ENCODE measurements around the gene LRFN5.
"Not testable (repeated sequence)": the region's sequence is repeated elsewhere in the genome, so short reads cannot be mapped to it uniquely, and the experiment has no call there.

LRFN5 gene

DNA sequence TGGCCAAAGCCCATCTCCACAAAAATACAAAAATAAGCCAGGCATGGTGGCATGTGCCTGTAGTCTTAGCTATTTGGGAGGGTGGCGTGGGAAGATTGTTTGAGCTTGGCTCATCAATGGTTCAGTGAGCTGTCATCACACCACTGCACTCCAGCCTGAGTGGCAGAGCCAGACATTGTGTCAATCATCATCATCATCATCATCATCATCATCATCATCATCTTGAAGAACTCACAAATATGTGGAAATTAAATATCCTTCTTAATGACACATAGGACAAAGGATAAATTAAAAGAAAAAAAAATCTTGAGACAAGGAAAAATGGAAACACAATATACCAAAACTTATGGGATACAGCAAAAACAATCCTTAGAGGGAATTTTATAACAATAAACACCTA is 132.5 kb downstream of the LRFN5 start:
- TF ChIP-seq CTCF (conservative IDR thresholded peaks at IDR 0.05; ENCODE audit: low read depth, low read length), result no peak
- Histone ChIP-seq H3K4me3 (IDR thresholded peaks at IDR 0.05; ENCODE audit: insufficient read depth, low read depth, low read length) (no peak overlapping the region), H3K79me2 (ENCODE audit: insufficient read depth, low read depth) (no peaks in the 10 kb centered on the region), H3K9ac (no peak overlapping the region), H3K27ac (no peak overlapping the region), H2AFZ (ENCODE audit: low read depth) (no peak overlapping the region), H3K4me2 (no peak overlapping the region), H3K4me1 (ENCODE audit: low read depth, poor library complexity, severe bottlenecking) (no peaks in the 10 kb centered on the region), H3K36me3 (ENCODE audit: insufficient read depth) (no peaks in the 10 kb centered on the region), H3K27me3 (ENCODE audit: insufficient read depth, low read depth) (no peaks in the 10 kb centered on the region), H4K20me1 (ENCODE audit: insufficient read depth) (no peaks in the 10 kb centered on the region)

- Histone ChIP-seq H3K79me2 (ENCODE audit: insufficient read depth, low read depth) (no peaks in the 10 kb centered on the region), H3K27ac (no peak overlapping the region), H3K4me2 (no peak overlapping the region), H3K36me3 (ENCODE audit: insufficient read depth) (no peaks in the 10 kb centered on the region), H2AFZ (ENCODE audit: low read depth) (no peak overlapping the region), H4K20me1 (ENCODE audit: insufficient read depth) (no peaks in the 10 kb centered on the region), H3K4me1 (ENCODE audit: low read depth, poor library complexity, severe bottlenecking) (no peaks in the 10 kb centered on the region), H3K9ac (no peak overlapping the region), H3K27me3 (ENCODE audit: insufficient read depth, low read depth) (no peaks in the 10 kb centered on the region), H3K4me3 (IDR thresholded peaks at IDR 0.05; ENCODE audit: insufficient read depth, low read depth, low read length) (no peak overlapping the region)
- no peak for TF ChIP-seq CTCF (conservative IDR thresholded peaks at IDR 0.05; ENCODE audit: low read depth, low read length)
Measured at GRCh38 chr14:41743140-41743539, 136.5 kb downstream of the LRFN5 start.

DNA sequence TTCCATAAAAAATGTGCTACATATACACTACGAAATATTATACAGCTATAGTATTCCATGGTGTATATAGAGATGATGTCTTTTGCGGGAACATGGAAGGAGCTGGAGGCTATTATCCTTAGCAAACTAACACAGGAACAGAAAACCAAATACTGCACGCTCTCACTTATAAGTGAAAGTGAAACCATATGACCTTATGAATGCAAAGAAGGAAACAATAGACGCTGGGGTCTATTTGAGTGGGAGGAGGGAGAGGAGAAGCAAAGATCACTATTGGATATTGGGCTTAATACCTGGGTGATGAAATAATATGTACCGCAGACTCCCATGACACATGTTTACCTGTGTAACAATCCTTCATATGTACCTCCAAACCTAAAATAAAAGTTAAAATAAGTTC is 142.8 kb downstream of the LRFN5 start:
- Histone ChIP-seq H3K79me2 (ENCODE audit: insufficient read depth, low read depth) (no peaks in the 10 kb centered on the region), H4K20me1 (ENCODE audit: insufficient read depth) (no peaks in the 10 kb centered on the region), H3K4me2 (no peak overlapping the region), H3K9ac (no peak overlapping the region), H2AFZ (ENCODE audit: low read depth) (peak overlapping the region; percentile 16; the same call in 1 of the 2 replicates), H3K27ac (no peak overlapping the region), H3K36me3 (ENCODE audit: insufficient read depth) (no peaks in the 10 kb centered on the region), H3K4me1 (ENCODE audit: low read depth, poor library complexity, severe bottlenecking) (no peaks in the 10 kb centered on the region), H3K27me3 (ENCODE audit: insufficient read depth, low read depth) (no peaks in the 10 kb centered on the region), H3K4me3 (IDR thresholded peaks at IDR 0.05; ENCODE audit: insufficient read depth, low read depth, low read length) (no peak overlapping the region)
- TF ChIP-seq CTCF (conservative IDR thresholded peaks at IDR 0.05; ENCODE audit: low read depth, low read length), result no peak

DNA sequence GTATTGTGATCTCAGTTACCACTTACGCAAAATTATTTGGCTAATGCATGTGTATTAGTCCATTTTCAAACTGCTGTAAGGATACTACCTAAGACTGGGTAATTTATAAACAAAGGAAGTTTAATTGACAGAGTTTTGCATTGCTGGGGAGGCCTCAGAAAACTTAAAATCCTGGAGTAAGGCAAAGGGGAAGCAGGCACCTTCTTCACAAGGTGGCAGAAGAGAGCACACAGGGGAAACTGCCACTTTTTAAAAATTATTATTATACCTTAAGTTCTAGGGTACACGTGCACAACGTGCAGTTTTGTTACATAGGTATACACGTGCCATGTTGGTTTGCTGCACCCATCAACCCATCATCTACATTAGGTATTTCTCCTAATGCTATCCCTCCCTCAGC is 143.9 kb downstream of the LRFN5 start:
- H4K20me1 ChIP-seq (ENCODE audit: insufficient read depth), result not testable (repeated sequence)

DNA sequence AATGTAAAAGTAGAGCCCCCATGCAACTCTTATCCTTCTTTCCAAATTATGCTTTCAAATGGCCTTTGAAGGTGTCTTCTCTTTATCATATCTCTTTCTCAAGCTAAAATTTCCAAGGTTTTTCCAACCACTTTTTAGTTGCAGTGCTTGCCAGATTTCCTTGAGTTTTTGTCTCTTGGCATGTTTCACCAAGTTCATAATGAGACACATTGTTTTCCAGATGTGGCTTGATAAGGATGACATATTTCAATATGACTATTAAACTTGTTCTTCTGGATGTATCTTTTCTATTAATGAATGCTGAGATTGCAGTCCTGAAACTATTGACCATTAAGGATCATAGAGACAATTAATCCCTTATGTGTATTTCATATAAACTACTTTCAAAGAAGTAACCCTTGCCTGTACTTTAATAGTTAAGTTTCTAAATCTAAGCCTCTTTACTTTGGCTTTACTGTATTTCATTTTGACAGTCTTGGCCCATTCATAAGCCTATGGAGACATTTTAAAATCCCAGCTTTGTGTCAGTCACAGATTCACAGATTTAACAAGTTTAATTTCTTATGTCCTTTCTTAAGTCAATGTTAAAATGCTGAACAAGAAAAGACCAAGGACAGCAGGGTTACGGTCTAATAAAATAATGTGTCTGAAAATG is 151.5 kb downstream of the LRFN5 start:
- Histone ChIP-seq H3K4me1 (ENCODE audit: low read depth, poor library complexity, severe bottlenecking) (no peaks in the 10 kb centered on the region), H2AFZ (ENCODE audit: low read depth) (no peak overlapping the region), H4K20me1 (ENCODE audit: insufficient read depth) (no peaks in the 10 kb centered on the region), H3K27me3 (ENCODE audit: insufficient read depth, low read depth) (no peaks in the 10 kb centered on the region), H3K79me2 (ENCODE audit: insufficient read depth, low read depth) (no peaks in the 10 kb centered on the region), H3K4me2 (no peak overlapping the region), H3K4me3 (IDR thresholded peaks at IDR 0.05; ENCODE audit: insufficient read depth, low read depth, low read length) (no peak overlapping the region), H3K9ac (no peak overlapping the region), H3K36me3 (ENCODE audit: insufficient read depth) (no peaks in the 10 kb centered on the region), H3K27ac (no peak overlapping the region)
- no peak for TF ChIP-seq CTCF (conservative IDR thresholded peaks at IDR 0.05; ENCODE audit: low read depth, low read length)

More for the DNA sequence above, 143.9 kb downstream of the LRFN5 start:
- H2AFZ ChIP-seq (ENCODE audit: low read depth); H3K4me2 ChIP-seq; H3K27me3 ChIP-seq (ENCODE audit: insufficient read depth, low read depth); H3K79me2 ChIP-seq (ENCODE audit: insufficient read depth, low read depth); H3K4me1 ChIP-seq (ENCODE audit: low read depth, poor library complexity, severe bottlenecking); H3K9ac ChIP-seq; H3K36me3 ChIP-seq (ENCODE audit: insufficient read depth); H3K4me3 ChIP-seq (IDR thresholded peaks at IDR 0.05; ENCODE audit: insufficient read depth, low read depth, low read length); H3K27ac ChIP-seq: not testable (repeated sequence)
